CD14-positive monocyte (primary cell): Measurements from ENCODE around the gene GALNT1. TPM values are rescaled to one million over a fixed set of nuclear protein-coding genes. Genes with fewer than 3 reads are reported as not detected.

ENCODE experiments used
- DNase-seq, 3 donors: peaks; one replicate each; pipeline ENCODE4 v3.0.0-alpha.2; 2011 to 2022
- H2AFZ ChIP-seq: 2 replicates; pipeline ENCODE4 v1.6.0; 2012; ENCODE audit warnings: mild to moderate bottlenecking, low read depth, low read length, inconsistent platforms; ENCODE audit not compliant: insufficient read depth, poor library complexity, severe bottlenecking
- H3K27ac ChIP-seq, 2 donors: 1 replicate in 1 of 2; 2 replicates in 1 of 2; pipeline ENCODE4 v1.5.1; 2012 to 2013; ENCODE audit warnings: low read length in 2 of 2, control low read depth in 1 of 2, inconsistent platforms in 1 of 2, low read depth in 1 of 2, mild to moderate bottlenecking in 1 of 2
- H3K27me3 ChIP-seq, 2 donors: one replicate each; pipeline versions ENCODE4 v1.6.0 to v1.6.1; 2011 to 2013; ENCODE audit warnings: low read length in 2 of 2; ENCODE audit not compliant: control insufficient read depth in 2 of 2, insufficient read depth in 2 of 2
- H3K36me3 ChIP-seq, 2 donors: replicated peaks in 1 of 2; 1 replicate in 1 of 2; 2 replicates in 1 of 2; pipeline versions ENCODE4 v1.5.1 to v1.6.1; 2012 to 2013; ENCODE audit warnings: low read length in 2 of 2, control low read depth in 1 of 2, inconsistent platforms in 1 of 2, mild to moderate bottlenecking in 1 of 2; ENCODE audit not compliant: insufficient read depth in 2 of 2, control insufficient read depth in 1 of 2
- H3K4me1 ChIP-seq, 2 donors: 1 replicate in 1 of 2; 2 replicates in 1 of 2; pipeline versions ENCODE4 v1.5.1 to v1.6.1; 2012 to 2013; ENCODE audit warnings: low read length in 2 of 2, control low read depth in 1 of 2, inconsistent platforms in 1 of 2, mild to moderate bottlenecking in 1 of 2, moderate library complexity in 1 of 2; ENCODE audit not compliant: insufficient read depth in 2 of 2, control insufficient read depth in 1 of 2
- H3K4me2 ChIP-seq: replicated peaks from 2 replicates; pipeline ENCODE3; 2012; ENCODE audit warnings: low read length, moderate library complexity, mild to moderate bottlenecking; ENCODE audit not compliant: poor library complexity, severe bottlenecking; ENCODE audit errors: extremely low read depth
- H3K4me3 ChIP-seq, 3 experiments: fragments of 200-600 bp in 1 of 3; sonication (generic) in 1 of 3; replicated peaks in 1 of 3; 1 replicate in 2 of 3; 2 replicates in 1 of 3; pipeline ENCODE4 v1.5.1; 2011 to 2013; ENCODE audit warnings: low read length in 3 of 3, mild to moderate bottlenecking in 3 of 3, control low read depth in 2 of 3, low read depth in 2 of 3, inconsistent platforms in 1 of 3, moderate library complexity in 1 of 3
- H3K79me2 ChIP-seq: 2 replicates; pipeline ENCODE4 v1.6.0; 2012; ENCODE audit warnings: mild to moderate bottlenecking, control low read depth, inconsistent platforms, low read length, moderate library complexity; ENCODE audit not compliant: insufficient read depth
- H3K9ac ChIP-seq: 2 replicates; pipeline ENCODE4 v1.6.0; 2017; ENCODE audit warnings: low read length, mild to moderate bottlenecking; ENCODE audit not compliant: insufficient read depth, poor library complexity, severe bottlenecking
- H3K9me3 ChIP-seq, 2 donors: replicated peaks in 1 of 2; 1 replicate in 1 of 2; 2 replicates in 1 of 2; pipeline versions ENCODE4 v1.5.1 to v1.6.1; 2012 to 2013; ENCODE audit warnings: low read length in 2 of 2, control low read depth in 1 of 2; ENCODE audit not compliant: control insufficient read depth in 1 of 2, insufficient read depth in 1 of 2
- H4K20me1 ChIP-seq: 2 replicates; pipeline ENCODE4 v1.6.0; 2012; ENCODE audit warnings: mild to moderate bottlenecking, low read length, control low read depth, moderate library complexity; ENCODE audit not compliant: insufficient read depth
- H3K27ac Mint-ChIP-seq, 7 donors: one replicate each; pipeline ENCODE4 v1.8.0; 2020; ENCODE audit warnings: mild to moderate bottlenecking in 7 of 7, mixed read lengths in 7 of 7, moderate library complexity in 6 of 7, inconsistent platforms in 2 of 7
- H3K27me3 Mint-ChIP-seq, 3 donors: one replicate each; pipeline ENCODE4 v1.8.0; 2021 to 2022; ENCODE audit warnings: low read depth in 3 of 3, mild to moderate bottlenecking in 3 of 3, mixed read lengths in 3 of 3, moderate library complexity in 3 of 3, inconsistent platforms in 1 of 3
- H3K36me3 Mint-ChIP-seq, 2 donors: one replicate each; pipeline ENCODE4 v1.8.0; 2020; ENCODE audit warnings: mixed read lengths in 2 of 2, inconsistent platforms in 1 of 2, mild to moderate bottlenecking in 1 of 2
- H3K4me1 Mint-ChIP-seq: one replicate; pipeline ENCODE4 v1.8.0; 2020; ENCODE audit warnings: mild to moderate bottlenecking, mixed read lengths
- H3K4me3 Mint-ChIP-seq, 2 donors: one replicate each; pipeline ENCODE4 v1.8.0; 2020; ENCODE audit warnings: mild to moderate bottlenecking in 2 of 2, mixed read lengths in 2 of 2, moderate library complexity in 1 of 2
- H3K9me3 Mint-ChIP-seq, 7 donors: one replicate each; pipeline ENCODE4 v1.8.0; 2020 to 2022; ENCODE audit warnings: mixed read lengths in 7 of 7, mild to moderate bottlenecking in 6 of 7, moderate library complexity in 6 of 7, inconsistent platforms in 2 of 7
- WGBS: methylation state at CpG from one replicate; pipeline ENCODE4 v1.1.5; 2013; ENCODE audit warnings: missing lambda C conversion rate; ENCODE audit not compliant: insufficient coverage; 5-methylcytosine and 5-hydroxymethylcytosine counted together
- intact Hi-C, 2 donors: fragments of 100-400 bp; cut with micrococcal nuclease; formaldehyde crosslinking; loops; one replicate each; pipeline versions ENCODE4 v1.15.0 to v1.15.1; 2023
- polyA plus RNA-seq, 3 donors: library from polyadenylated mRNA; depleted of rRNA in 1 of 3; unstranded in 2 of 3; stranded (reverse) in 1 of 3; fragments of 300-500 nt in 2 of 3; fragments of >200 nt in 1 of 3; fragmentation: Illumina TruSeq in 2 of 3; gene quantifications; 1 replicate in 2 of 3; 2 replicates in 1 of 3; pipeline ENCODE4 v1.2.3, GENCODE V29; 2012 to 2021
- TF ChIP-seq, protein P1 (sequence below): fragments of 200-600 bp; IDR thresholded peaks from one replicate; pipeline ENCODE4 v1.8.0; 2022; ENCODE audit warnings: antibody characterized with exemption, mild to moderate bottlenecking

Gene GALNT1
- polyA plus RNA-seq, 3 donors: 16.8 to 58.5 (median 22.9) TPM

DNA sequence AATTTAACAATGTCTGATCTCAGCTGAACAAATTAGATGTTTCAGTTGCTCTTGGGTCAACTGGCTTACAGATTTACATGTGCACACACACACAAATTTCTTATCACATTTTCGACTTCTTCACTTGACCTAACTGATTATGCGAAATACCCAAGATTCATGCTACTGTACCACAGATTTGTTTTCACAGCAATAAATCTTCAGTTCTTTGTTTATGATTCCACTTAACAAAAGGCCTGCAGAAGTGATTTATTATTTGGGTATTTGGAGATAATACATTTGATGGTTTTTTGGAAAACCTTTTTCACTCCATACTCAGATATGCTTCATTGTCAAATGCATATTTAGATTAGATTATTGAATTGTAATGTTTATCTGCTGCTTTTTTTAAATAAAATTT lies 129.0 kb downstream of the GALNT1 start:
- Histone ChIP-seq H3K27ac (no peak overlapping the region), H3K79me2 (no peaks in the 10 kb centered on the region), H3K4me3 (no peak overlapping the region), H2AFZ (no peak overlapping the region), H4K20me1 (no peaks in the 10 kb centered on the region), H3K4me2 (no peak overlapping the region), H3K36me3 (peaks cover 15 to 67% of the 10 kb centered on the region in 2 donors), H3K4me1 (peaks cover 0 to 9% of the 10 kb centered on the region in 2 donors), H3K9me3 (no peaks in the 10 kb centered on the region), H3K27me3 (no peaks in the 10 kb centered on the region), H3K9ac (no peak overlapping the region)
- Mint-ChIP-seq H3K36me3 (peaks cover 44 to 45% of the 10 kb centered on the region in 2 donors), H3K4me1 (peaks cover 12% of the 10 kb centered on the region), H3K27me3 (no peaks in the 10 kb centered on the region), H3K9me3 (peaks cover 0 to 4% (median 0%) of the 10 kb centered on the region in 7 donors), H3K27ac (no peak overlapping the region), H3K4me3 (no peak overlapping the region)
- intact Hi-C loops: no loop called here
- WGBS: 86% methylated on average over 1 of the region's 2 CpGs
- TF ChIP-seq, protein P1, sequence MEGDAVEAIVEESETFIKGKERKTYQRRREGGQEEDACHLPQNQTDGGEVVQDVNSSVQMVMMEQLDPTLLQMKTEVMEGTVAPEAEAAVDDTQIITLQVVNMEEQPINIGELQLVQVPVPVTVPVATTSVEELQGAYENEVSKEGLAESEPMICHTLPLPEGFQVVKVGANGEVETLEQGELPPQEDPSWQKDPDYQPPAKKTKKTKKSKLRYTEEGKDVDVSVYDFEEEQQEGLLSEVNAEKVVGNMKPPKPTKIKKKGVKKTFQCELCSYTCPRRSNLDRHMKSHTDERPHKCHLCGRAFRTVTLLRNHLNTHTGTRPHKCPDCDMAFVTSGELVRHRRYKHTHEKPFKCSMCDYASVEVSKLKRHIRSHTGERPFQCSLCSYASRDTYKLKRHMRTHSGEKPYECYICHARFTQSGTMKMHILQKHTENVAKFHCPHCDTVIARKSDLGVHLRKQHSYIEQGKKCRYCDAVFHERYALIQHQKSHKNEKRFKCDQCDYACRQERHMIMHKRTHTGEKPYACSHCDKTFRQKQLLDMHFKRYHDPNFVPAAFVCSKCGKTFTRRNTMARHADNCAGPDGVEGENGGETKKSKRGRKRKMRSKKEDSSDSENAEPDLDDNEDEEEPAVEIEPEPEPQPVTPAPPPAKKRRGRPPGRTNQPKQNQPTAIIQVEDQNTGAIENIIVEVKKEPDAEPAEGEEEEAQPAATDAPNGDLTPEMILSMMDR: no peak
- no peak for DNase-seq

DNA sequence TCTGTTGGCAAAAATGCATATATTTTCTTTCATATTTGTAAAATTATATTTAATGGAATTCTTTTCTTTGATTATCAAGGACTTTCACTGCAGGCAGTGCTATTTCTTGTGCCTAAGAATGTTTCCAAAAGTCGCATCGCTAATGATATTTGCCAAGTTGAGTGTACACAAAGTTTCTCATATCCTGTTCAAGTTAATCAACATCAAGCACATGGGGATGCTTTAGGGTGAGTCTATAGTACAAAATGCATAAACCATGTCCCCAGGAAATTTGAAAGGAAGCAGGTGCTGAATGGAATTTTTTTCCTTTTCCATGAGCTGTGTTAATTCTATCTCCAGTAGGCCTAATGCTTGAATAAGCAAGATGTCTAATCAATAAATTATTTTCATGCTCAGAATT lies 129.7 kb downstream of the GALNT1 start:
- Mint-ChIP-seq H3K36me3 (peaks cover 40 to 41% of the 10 kb centered on the region in 2 donors), H3K27ac (no peak overlapping the region), H3K4me1 (peaks cover 13% of the 10 kb centered on the region), H3K27me3 (no peaks in the 10 kb centered on the region), H3K9me3 (peaks cover 0 to 4% (median 0%) of the 10 kb centered on the region in 7 donors), H3K4me3 (no peak overlapping the region)
- Histone ChIP-seq H3K36me3 (peaks cover 10 to 61% of the 10 kb centered on the region in 2 donors), H3K4me2 (no peak overlapping the region), H2AFZ (no peak overlapping the region), H3K4me1 (peaks cover 0 to 9% of the 10 kb centered on the region in 2 donors), H3K4me3 (no peak overlapping the region), H3K27me3 (no peaks in the 10 kb centered on the region), H3K79me2 (no peaks in the 10 kb centered on the region), H3K27ac (no peak overlapping the region), H3K9ac (no peak overlapping the region), H4K20me1 (no peaks in the 10 kb centered on the region), H3K9me3 (no peaks in the 10 kb centered on the region)
- TF ChIP-seq, protein P1: no peak
- WGBS: no CpG with 5 or more reads among the region's 2 CpGs
- DNase-seq: no peak
- intact Hi-C loops: no loop called here
